Endodermal cell (in vitro differentiated cells): ENCODE data around the gene RASGRP3. TPM values are rescaled to one million over a fixed set of nuclear protein-coding genes. Genes with fewer than 3 reads are reported as not detected.

Source experiments
- DNase-seq: peaks from one replicate; pipeline ENCODE4 v3.0.0-alpha.2; 2017
- H3K27ac ChIP-seq: 2 replicates; pipeline ENCODE4 v1.5.1; 2013; ENCODE audit warnings: mild to moderate bottlenecking, low read depth, low read length, moderate library complexity
- H3K27me3 ChIP-seq: 2 replicates; pipeline ENCODE4 v1.6.1; 2013; ENCODE audit warnings: mild to moderate bottlenecking, low read length, moderate library complexity; ENCODE audit not compliant: insufficient read depth, control insufficient read depth, poor library complexity, severe bottlenecking
- H3K36me3 ChIP-seq: 2 replicates; pipeline ENCODE4 v1.7.0; 2013; ENCODE audit warnings: mild to moderate bottlenecking, low read length, moderate library complexity; ENCODE audit not compliant: control insufficient read depth, insufficient read depth
- H3K4me1 ChIP-seq: one replicate; pipeline ENCODE4 v1.7.0; 2013; ENCODE audit warnings: low read length; ENCODE audit not compliant: control insufficient read depth, insufficient read depth
- H3K4me3 ChIP-seq: 2 replicates; pipeline ENCODE4 v1.5.1; 2013; ENCODE audit warnings: mild to moderate bottlenecking, low read length, moderate library complexity
- H3K9ac ChIP-seq: 2 replicates; pipeline ENCODE4 v1.6.1; 2013; ENCODE audit warnings: mild to moderate bottlenecking, low read length, moderate library complexity; ENCODE audit not compliant: poor library complexity, severe bottlenecking; ENCODE audit errors: extremely low read depth
- H3K9me3 ChIP-seq: 2 replicates; pipeline ENCODE4 v1.6.1; 2013; ENCODE audit warnings: mild to moderate bottlenecking, low read length, moderate library complexity; ENCODE audit not compliant: control insufficient read depth
- H3K27ac Mint-ChIP-seq: 2 replicates; pipeline ENCODE4 v1.8.0; 2020; ENCODE audit warnings: mixed read lengths
- H3K27me3 Mint-ChIP-seq: 2 replicates; pipeline ENCODE4 v1.8.0; 2021; ENCODE audit warnings: mild to moderate bottlenecking, mixed read lengths; ENCODE audit not compliant: insufficient read depth
- H3K36me3 Mint-ChIP-seq: 2 replicates; pipeline ENCODE4 v1.8.0; 2020; ENCODE audit warnings: low read depth, mixed read lengths
- H3K4me1 Mint-ChIP-seq: 2 replicates; pipeline ENCODE4 v1.8.0; 2020; ENCODE audit warnings: mixed read lengths
- H3K4me3 Mint-ChIP-seq: 2 replicates; pipeline ENCODE4 v1.8.0; 2020; ENCODE audit warnings: mild to moderate bottlenecking, moderate library complexity, mixed read lengths
- H3K9me3 Mint-ChIP-seq: 2 replicates; pipeline ENCODE4 v1.8.0; 2020; ENCODE audit warnings: mild to moderate bottlenecking, mixed read lengths
- CTCF ChIP-seq: fragments of 200-600 bp; sonication (generic); conservative IDR thresholded peaks from 2 replicates; pipeline ENCODE4 v1.5.0; 2021; ENCODE audit warnings: antibody characterized with exemption, mild to moderate bottlenecking
- WGBS, 2 experiments: methylation state at CpG; one replicate each; pipeline versions ENCODE4 v1.1.5 to v1.1.7; 2013; ENCODE audit warnings: missing lambda C conversion rate in 2 of 2, mixed read lengths in 1 of 2; ENCODE audit not compliant: insufficient coverage in 1 of 2, insufficient read length in 1 of 2; 5-methylcytosine and 5-hydroxymethylcytosine counted together
- total RNA-seq, 2 donors: library from RNA; stranded (reverse); fragmentation: NEBNext Ultra II Directional in 1 of 2; extraction: Animal tissue kit (Norgen Biotek cat#: 25700) in 1 of 2; gene quantifications; 2 replicates in 1 of 2; 3 replicates in 1 of 2; pipeline ENCODE4 v1.2.1, GENCODE V29; 2021

The RASGRP3 gene
- total RNA-seq, 2 donors from 2014 or later, result 0.29 TPM; not detected in 1

GRCh38 chr2:33589444-33589843 is 113.0 kb downstream of the RASGRP3 start:
- Mint-ChIP-seq H3K4me3 (no peak overlapping the region), H3K4me1 (no peaks in the 10 kb centered on the region), H3K27ac (no peak overlapping the region), H3K9me3 (no peaks in the 10 kb centered on the region), H3K27me3 (no peaks in the 10 kb centered on the region), H3K36me3 (peaks cover 36% of the 10 kb centered on the region)
- no peaks in the 10 kb centered on the region for H3K9me3 ChIP-seq
- DNase-seq, result no peak
- 94% methylated on average over 1 of the region's 1 CpG; no CpG with 5 or more reads in 1 of the 2 experiments for WGBS, 2 experiments
- peaks cover 65% of the 10 kb centered on the region for H3K36me3 ChIP-seq
- no peaks in the 10 kb centered on the region for H3K27me3 ChIP-seq
- no peak overlapping the region for H3K4me3 ChIP-seq
- no peaks in the 10 kb centered on the region for H3K4me1 ChIP-seq
- H3K27ac ChIP-seq, result no peak overlapping the region
- no peak for TF ChIP-seq CTCF
- H3K9ac ChIP-seq, result no peak overlapping the region

- H3K4me3 ChIP-seq, result no peak overlapping the region
- H3K27ac ChIP-seq, result no peak overlapping the region
- H3K4me1 ChIP-seq, result no peaks in the 10 kb centered on the region
- 87% methylated on average over 3 of the region's 3 CpGs; no CpG with 5 or more reads in 1 of the 2 experiments for WGBS, 2 experiments
- H3K9me3 ChIP-seq, result no peaks in the 10 kb centered on the region
- Mint-ChIP-seq H3K4me3 (no peak overlapping the region), H3K9me3 (no peaks in the 10 kb centered on the region), H3K36me3 (peaks cover 21% of the 10 kb centered on the region), H3K27ac (no peak overlapping the region), H3K27me3 (no peaks in the 10 kb centered on the region), H3K4me1 (peaks cover 12% of the 10 kb centered on the region)
- peaks cover 28% of the 10 kb centered on the region for H3K36me3 ChIP-seq
- TF ChIP-seq CTCF, result no peak
- DNase-seq, result no peak
- no peaks in the 10 kb centered on the region for H3K27me3 ChIP-seq
- H3K9ac ChIP-seq, result no peak overlapping the region
These were observed 118.9 kb downstream of the RASGRP3 start for GRCh38 chr2:33595385-33595784.

GRCh38 chr2:33597026-33597425 is 120.6 kb downstream of the RASGRP3 start:
- Histone ChIP-seq H3K27ac (no peak overlapping the region), H3K27me3 (no peaks in the 10 kb centered on the region), H3K9me3 (no peaks in the 10 kb centered on the region), H3K9ac (no peak overlapping the region), H3K4me1 (no peaks in the 10 kb centered on the region), H3K36me3 (peaks cover 15% of the 10 kb centered on the region), H3K4me3 (no peak overlapping the region)
- no peaks in the 10 kb centered on the region for H3K9me3 Mint-ChIP-seq
- peaks cover 20% of the 10 kb centered on the region for H3K36me3 Mint-ChIP-seq
- TF ChIP-seq CTCF, result no peak
- 75% methylated on average over 2 of the region's 3 CpGs; no CpG with 5 or more reads in 1 of the 2 experiments for WGBS, 2 experiments
- no peak overlapping the region for H3K4me3 Mint-ChIP-seq
- H3K27ac Mint-ChIP-seq, result no peak overlapping the region
- H3K27me3 Mint-ChIP-seq, result no peaks in the 10 kb centered on the region
- DNase-seq, result no peak
- peaks cover 12% of the 10 kb centered on the region for H3K4me1 Mint-ChIP-seq
